ENCODE measurements around the gene NVL.

Gene NVL

DNA sequence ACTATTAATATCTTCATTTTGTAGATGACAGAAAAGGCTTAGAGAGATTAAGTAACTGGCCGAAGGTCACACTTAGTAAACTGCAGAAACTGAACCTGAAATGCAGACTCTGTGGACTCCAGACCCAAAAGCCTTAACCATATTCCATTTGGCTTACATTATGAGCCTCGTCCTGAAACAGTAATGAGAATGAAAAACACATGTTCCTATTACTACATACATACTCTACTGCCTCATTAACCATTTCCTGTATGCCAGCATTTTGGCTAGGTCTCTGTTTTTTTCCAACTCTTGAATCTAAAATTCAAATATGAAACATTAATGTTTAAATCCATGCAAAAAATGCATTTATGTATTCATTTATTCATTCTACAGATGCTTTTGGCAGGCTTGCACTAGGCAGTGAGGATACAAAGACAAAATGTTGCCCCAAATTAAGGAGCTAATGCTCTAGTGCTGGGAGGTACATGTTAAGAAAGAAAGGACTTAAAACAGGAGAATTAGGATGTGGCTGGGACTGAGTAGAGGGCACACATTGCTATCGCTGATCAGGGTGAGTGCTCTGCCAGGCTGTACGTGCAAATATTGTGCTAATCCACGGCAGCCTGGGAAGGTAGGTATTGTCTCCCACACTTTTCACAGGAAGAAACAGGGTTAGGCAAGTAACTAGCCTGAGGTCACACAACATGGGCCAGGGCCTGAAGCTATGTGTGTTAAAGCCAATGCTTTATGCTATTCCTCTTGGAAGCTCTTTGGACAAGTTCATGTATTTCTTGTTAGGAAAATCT lies 133.0 kb downstream of the NVL start:
- no peak for DNase-seq (ENCODE audit: low spot score)
- H3K4me3 Mint-ChIP-seq, result no peak overlapping the region
- peaks cover 16% of the 10 kb centered on the region for H3K4me1 Mint-ChIP-seq (ENCODE audit: low read depth)
- H3K36me3 Mint-ChIP-seq (ENCODE audit: low read depth), result peaks cover 27% of the 10 kb centered on the region
- no peaks in the 10 kb centered on the region for H3K27me3 Mint-ChIP-seq (ENCODE audit: low read depth)
- H3K9me3 Mint-ChIP-seq, result no peaks in the 10 kb centered on the region
- no peak overlapping the region for H3K27ac Mint-ChIP-seq

DNA sequence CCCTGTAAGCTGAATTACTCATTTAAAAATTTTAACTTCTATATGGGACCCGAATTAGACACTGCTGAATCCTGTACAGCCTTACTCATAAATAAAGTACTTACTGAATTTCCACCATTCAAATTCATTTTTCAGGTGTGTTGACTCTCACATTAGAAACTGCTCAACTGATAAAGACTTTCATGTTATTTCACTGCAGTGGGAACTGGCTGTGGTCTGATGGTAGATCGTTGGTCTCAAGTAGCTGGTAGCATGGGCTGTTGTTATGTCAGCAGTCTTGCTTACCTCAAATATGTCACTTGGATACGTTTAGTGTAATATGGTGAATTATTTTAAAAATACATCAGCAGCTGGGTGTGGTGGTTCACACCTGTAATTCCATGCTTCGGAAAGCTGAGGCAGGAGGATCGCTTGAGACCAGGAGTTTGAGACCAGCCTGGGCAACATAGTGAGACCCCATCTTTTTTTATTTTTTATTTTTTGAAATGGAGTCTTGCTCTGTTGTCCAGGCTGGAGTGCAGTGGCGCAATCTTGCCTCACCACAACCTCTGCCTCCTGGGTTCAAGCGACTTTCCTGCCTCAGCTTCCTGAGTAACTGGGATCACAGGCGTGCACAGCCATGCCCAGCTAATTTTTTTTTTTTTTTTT lies 136.5 kb downstream of the NVL start:
- peaks cover 29% of the 10 kb centered on the region for H3K4me1 Mint-ChIP-seq (ENCODE audit: low read depth)
- DNase-seq (ENCODE audit: low spot score), result no peak
- no peaks in the 10 kb centered on the region for H3K9me3 Mint-ChIP-seq
- H3K27me3 Mint-ChIP-seq (ENCODE audit: low read depth), result no peaks in the 10 kb centered on the region
- H3K27ac Mint-ChIP-seq, result no peak overlapping the region
- no peak overlapping the region for H3K4me3 Mint-ChIP-seq
- peaks cover 46% of the 10 kb centered on the region for H3K36me3 Mint-ChIP-seq (ENCODE audit: low read depth)

DNA sequence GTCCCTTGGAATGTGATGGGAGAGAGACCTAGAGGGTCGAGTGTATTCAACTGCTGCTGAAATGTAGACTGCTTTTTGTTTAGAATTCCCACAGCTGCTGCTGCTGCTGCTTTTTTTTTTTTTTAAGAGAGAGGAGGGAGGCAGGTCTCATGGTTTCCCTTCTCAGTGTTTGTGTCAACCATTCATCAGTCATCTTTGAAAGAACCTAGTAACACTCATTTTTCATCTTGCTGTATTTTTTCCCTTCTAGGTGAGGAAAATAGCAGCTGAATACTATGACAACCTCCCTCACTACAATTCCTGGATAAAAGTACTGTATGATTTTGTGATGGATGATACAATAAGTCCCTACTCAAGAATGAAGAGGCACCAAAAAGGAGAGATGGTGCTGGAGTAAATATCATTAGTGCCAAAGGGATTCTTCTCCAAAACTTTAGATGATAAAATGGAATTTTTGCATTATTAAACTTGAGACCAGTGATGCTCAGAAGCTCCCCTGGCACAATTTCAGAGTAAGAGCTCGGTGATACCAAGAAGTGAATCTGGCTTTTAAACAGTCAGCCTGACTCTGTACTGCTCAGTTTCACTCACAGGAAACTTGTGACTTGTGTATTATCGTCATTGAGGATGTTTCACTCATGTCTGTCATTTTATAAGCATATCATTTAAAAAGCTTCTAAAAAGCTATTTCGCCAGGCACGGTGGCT lies 137.7 kb downstream of the NVL start:
- Mint-ChIP-seq H3K4me3 (peak overlapping the region; percentile 32), H3K36me3 (ENCODE audit: low read depth) (peaks cover 51% of the 10 kb centered on the region), H3K4me1 (ENCODE audit: low read depth) (peaks cover 34% of the 10 kb centered on the region), H3K27me3 (ENCODE audit: low read depth) (no peaks in the 10 kb centered on the region), H3K27ac (peak overlapping the region; percentile 65), H3K9me3 (no peaks in the 10 kb centered on the region)
- DNase-seq (ENCODE audit: low spot score), result no peak

DNA sequence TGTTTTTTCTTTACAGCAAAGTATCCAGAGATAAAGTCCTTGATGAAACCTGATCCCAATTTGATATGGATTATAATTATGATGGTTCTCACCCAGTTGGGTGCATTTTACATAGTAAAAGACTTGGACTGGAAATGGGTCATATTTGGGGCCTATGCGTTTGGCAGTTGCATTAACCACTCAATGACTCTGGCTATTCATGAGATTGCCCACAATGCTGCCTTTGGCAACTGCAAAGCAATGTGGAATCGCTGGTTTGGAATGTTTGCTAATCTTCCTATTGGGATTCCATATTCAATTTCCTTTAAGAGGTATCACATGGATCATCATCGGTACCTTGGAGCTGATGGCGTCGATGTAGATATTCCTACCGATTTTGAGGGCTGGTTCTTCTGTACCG lies 140.4 kb downstream of the NVL start:
- H3K27me3 Mint-ChIP-seq (ENCODE audit: low read depth), result no peaks in the 10 kb centered on the region
- peak overlapping the region; percentile 17 for H3K27ac Mint-ChIP-seq
- peaks cover 43% of the 10 kb centered on the region for H3K4me1 Mint-ChIP-seq (ENCODE audit: low read depth)
- H3K9me3 Mint-ChIP-seq, result no peaks in the 10 kb centered on the region
- no peak overlapping the region for H3K4me3 Mint-ChIP-seq
- H3K36me3 Mint-ChIP-seq (ENCODE audit: low read depth), result peaks cover 64% of the 10 kb centered on the region
- DNase-seq (ENCODE audit: low spot score), result no peak

DNA sequence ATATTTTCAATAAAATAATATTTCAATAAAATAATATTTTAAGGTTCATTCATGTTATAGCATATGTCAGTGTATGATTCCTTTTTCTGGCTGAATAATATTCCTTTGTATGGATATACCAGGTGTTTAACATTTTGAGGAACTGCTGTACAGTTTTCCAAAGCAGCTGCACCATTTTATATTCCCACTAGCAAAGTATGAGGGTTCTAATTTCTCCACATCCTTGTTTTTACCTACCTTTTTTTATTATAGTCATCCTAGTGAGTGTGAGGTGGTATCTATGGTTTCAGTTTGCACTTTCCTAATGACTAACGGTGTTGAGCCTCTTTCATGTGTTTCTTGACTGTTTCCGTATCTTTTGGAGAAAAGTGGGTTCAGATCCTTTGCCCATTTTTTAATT lies 141.7 kb downstream of the NVL start:
- peaks cover 41% of the 10 kb centered on the region for H3K4me1 Mint-ChIP-seq (ENCODE audit: low read depth)
- H3K27me3 Mint-ChIP-seq (ENCODE audit: low read depth), result no peaks in the 10 kb centered on the region
- peaks cover 60% of the 10 kb centered on the region for H3K36me3 Mint-ChIP-seq (ENCODE audit: low read depth)

DNA sequence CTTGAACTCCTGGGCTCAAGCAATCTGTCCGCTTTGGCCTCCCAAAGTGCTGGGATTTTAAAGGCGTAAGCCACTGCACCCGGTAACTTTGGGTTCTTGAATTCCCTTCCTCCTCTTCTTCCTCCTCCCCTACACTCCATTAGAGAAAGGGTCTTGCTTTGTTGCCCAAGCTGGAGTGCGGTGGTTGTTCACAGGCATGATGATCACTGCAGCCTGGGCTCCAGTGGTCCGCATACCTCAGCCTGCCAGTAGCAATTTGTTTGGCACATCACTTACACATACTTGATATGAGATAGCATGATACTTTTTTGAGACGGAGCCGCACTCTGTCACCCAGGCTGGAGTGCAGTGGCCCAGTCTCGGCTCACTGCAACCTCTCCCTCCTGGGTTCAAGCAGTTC lies 144.8 kb downstream of the NVL start:
- Mint-ChIP-seq H3K27ac (peak overlapping the region; percentile 84), H3K4me3 (peak overlapping the region; percentile 94), H3K4me1 (ENCODE audit: low read depth) (peaks cover 52% of the 10 kb centered on the region), H3K9me3 (no peaks in the 10 kb centered on the region), H3K36me3 (ENCODE audit: low read depth) (peaks cover 50% of the 10 kb centered on the region), H3K27me3 (ENCODE audit: low read depth) (peaks cover 4% of the 10 kb centered on the region)
- no peak for DNase-seq (ENCODE audit: low spot score)

More for the DNA sequence above, 141.7 kb downstream of the NVL start:
- H3K9me3 Mint-ChIP-seq, result no peaks in the 10 kb centered on the region
- DNase-seq (ENCODE audit: low spot score), result no peak
- peak overlapping the region; percentile 42 for H3K4me3 Mint-ChIP-seq
- peak overlapping the region; percentile 64 for H3K27ac Mint-ChIP-seq

DNA sequence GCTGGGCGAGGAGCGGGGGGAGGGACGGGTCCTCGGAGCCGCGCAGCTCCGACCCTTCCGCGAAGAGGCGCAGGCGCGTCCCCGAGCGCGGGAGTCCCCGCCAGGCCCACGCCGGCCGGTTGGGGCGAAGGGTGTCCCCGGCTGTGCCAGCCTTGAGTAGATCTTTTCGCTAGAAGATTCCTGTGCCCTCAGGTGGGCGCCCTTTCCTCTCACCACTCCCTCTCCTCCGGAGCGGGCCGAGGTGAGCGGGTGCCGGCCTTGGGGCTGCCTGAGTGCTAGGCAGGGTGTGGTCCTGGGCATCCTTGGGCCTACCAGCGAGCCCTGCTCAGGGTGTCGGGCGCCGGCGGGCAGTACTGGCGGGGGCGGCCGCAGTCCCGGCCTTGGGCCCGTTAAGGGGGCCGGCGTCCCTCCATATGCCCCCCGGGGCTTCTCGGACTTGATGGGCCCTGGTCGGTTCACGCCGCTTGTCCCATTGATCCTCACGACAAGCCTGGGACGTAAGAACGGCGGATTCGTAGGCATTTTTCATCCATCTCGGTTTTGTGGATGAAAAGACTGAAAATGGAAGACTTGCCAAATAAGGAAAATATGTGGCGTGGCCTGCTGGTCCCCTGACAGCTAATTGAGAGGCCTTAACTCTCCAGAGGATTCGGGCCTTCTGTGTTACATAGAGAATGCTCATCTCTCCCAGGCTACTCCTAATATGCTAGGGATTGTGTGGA lies 146.2 kb downstream of the NVL start:
- Mint-ChIP-seq H3K9me3 (no peaks in the 10 kb centered on the region), H3K27me3 (ENCODE audit: low read depth) (peaks cover 6% of the 10 kb centered on the region), H3K27ac (peak overlapping the region; percentile 91), H3K4me1 (ENCODE audit: low read depth) (peaks cover 44% of the 10 kb centered on the region), H3K36me3 (ENCODE audit: low read depth) (peaks cover 38% of the 10 kb centered on the region), H3K4me3 (peak overlapping the region; percentile 94)
- DNase-seq (ENCODE audit: low spot score), result peak; percentile 70

- peak; percentile 82 for DNase-seq (ENCODE audit: low spot score)
- Mint-ChIP-seq H3K9me3 (no peaks in the 10 kb centered on the region), H3K36me3 (ENCODE audit: low read depth) (peaks cover 33% of the 10 kb centered on the region), H3K4me1 (ENCODE audit: low read depth) (peaks cover 38% of the 10 kb centered on the region), H3K27ac (peak within 1 kb of the TSS; percentile 91), H3K27me3 (ENCODE audit: low read depth) (peaks cover 7% of the 10 kb centered on the region), H3K4me3 (peak within 1 kb of the TSS; percentile 94)
Measured at GRCh38 chr1:224182866-224183590, 146.9 kb downstream of the NVL start, which contains the start of gene DEGS1. Gene DEGS1 (plus strand): TSS chr1:224183240. CDS start chr1:224183337, 97 bp downstream.

DNA sequence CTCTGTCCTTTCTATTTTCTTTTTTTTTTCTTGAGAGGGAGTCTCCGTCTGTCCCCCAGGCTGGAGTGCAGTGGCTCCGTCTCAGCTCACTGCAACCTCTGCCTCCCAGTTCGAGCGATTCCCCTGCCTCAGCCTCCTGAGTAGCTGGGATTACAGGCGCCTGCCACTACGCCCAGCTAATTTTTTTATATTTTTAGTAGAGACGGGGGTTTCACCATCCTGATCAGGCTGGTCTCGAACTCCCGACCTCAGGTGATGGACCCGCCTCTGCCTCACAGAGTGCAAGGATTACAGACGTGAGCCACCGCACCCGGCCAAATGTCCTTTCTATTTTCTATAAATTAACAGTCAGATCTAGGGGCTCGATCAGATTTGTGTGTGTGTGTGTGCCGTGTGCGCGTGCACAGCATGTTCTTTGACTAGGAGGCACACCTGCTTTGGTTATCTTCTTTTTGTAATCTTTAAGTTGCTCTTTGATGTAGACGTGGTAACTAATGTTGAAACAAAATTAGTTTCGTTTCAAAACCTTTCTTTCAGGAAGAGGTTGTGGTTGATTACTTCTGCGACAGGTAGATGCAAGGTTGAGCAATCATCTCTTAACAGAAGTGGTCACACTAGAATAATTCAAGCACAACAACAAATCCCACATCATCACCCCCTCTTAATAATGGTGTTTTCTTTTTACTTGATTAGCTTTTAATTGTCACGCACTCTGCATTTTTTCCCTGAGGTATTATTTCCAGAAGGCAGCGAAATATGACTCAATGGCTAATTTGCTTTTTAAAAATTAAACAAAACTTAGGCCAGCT lies 147.7 kb downstream of the NVL start:
- H3K4me1 Mint-ChIP-seq (ENCODE audit: low read depth), result peaks cover 36% of the 10 kb centered on the region

DNA sequence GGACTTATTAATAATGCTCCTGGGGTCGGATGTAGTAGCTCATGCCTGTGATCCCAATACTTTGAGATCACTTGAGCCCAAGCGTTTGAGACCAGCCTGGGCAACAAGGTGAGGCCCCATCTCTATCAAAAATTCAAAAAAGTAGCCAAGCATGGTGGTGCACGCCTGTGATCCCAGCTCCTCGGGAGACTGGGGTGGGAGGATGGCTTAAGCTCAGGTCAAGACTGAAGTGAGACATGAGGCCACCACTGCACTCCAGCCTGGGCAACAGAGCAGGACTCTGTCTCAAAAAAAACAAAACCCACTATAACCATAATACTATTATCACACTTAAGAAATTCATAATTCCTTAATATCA lies 148.5 kb downstream of the NVL start:
- no peak for DNase-seq (ENCODE audit: low spot score)
- Mint-ChIP-seq H3K4me1 (ENCODE audit: low read depth) (peaks cover 33% of the 10 kb centered on the region), H3K27me3 (ENCODE audit: low read depth) (peaks cover 7% of the 10 kb centered on the region), H3K27ac (peak overlapping the region; percentile 90), H3K9me3 (no peaks in the 10 kb centered on the region), H3K4me3 (peak overlapping the region; percentile 77), H3K36me3 (ENCODE audit: low read depth) (peaks cover 24% of the 10 kb centered on the region)

More for the DNA sequence above, 147.7 kb downstream of the NVL start:
- H3K27ac Mint-ChIP-seq, result peak overlapping the region; percentile 90
- H3K36me3 Mint-ChIP-seq (ENCODE audit: low read depth), result peaks cover 30% of the 10 kb centered on the region
- peak; percentile 39 for DNase-seq (ENCODE audit: low spot score)
- no peaks in the 10 kb centered on the region for H3K9me3 Mint-ChIP-seq
- peak overlapping the region; percentile 77 for H3K4me3 Mint-ChIP-seq
- peaks cover 7% of the 10 kb centered on the region for H3K27me3 Mint-ChIP-seq (ENCODE audit: low read depth)

DNA sequence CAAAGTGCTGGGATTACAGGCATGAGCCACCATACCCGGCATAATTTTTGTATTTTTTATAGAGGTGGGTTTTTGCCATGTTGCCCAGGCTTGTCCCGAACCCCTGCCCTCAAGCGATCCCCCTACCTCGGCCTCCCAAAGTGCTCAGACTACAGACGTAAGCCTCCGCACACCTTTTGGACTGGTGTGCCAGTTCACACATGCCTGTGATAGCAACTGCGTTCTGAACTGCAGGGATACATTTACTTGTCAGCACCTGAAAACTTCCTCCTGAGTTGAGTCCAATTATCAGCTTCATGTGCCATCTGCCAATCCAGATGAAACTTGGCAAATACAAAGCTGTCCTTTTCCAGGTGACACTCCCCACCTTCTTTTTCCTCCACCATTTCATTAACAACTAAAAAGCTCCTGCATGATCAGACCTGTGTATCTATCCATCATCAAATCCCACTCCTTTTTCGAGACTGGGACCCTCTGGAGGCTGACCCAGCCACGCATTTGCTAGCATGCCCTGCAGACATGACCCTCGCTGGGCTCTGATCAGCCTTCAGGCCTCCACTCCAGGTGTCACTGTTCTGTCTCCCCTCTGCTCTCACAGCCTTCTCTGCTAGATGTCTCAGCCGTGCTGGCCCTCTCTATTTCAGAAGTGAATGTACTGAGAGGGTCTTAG lies 149.1 kb downstream of the NVL start:
- Mint-ChIP-seq H3K4me1 (ENCODE audit: low read depth) (peaks cover 33% of the 10 kb centered on the region), H3K4me3 (no peak overlapping the region), H3K9me3 (no peaks in the 10 kb centered on the region), H3K36me3 (ENCODE audit: low read depth) (peaks cover 20% of the 10 kb centered on the region), H3K27ac (no peak overlapping the region), H3K27me3 (ENCODE audit: low read depth) (peaks cover 7% of the 10 kb centered on the region)
- DNase-seq (ENCODE audit: low spot score), result no peak

- H3K27ac Mint-ChIP-seq, result no peak overlapping the region
- peaks cover 10% of the 10 kb centered on the region for H3K27me3 Mint-ChIP-seq (ENCODE audit: low read depth)
- H3K4me3 Mint-ChIP-seq, result no peak overlapping the region
- H3K9me3 Mint-ChIP-seq, result no peaks in the 10 kb centered on the region
- H3K36me3 Mint-ChIP-seq (ENCODE audit: low read depth), result peaks cover 3% of the 10 kb centered on the region
- peaks cover 22% of the 10 kb centered on the region for H3K4me1 Mint-ChIP-seq (ENCODE audit: low read depth)
- no peak for DNase-seq (ENCODE audit: low spot score)
Measured at GRCh38 chr1:224178894-224179293, 151.1 kb downstream of the NVL start.

All from T-helper 2 cell treated with Interferon-gamma antibody and Interleukin-4, amounts not matched to agents 5 μg/mL and 100 μg/mL, for 36 hours (primary cell).